Skin epidermis (tissue), 12 donors: ENCODE data around the gene BORCS5.

Experiments
- H3K27ac ChIP-seq, 21 experiments: fragments of 200-600 bp; sonication (generic) in 11 of 21; one replicate each; pipeline ENCODE4 v1.5.0; 2020; ENCODE audit warnings: mild to moderate bottlenecking in 3 of 21, inconsistent platforms in 2 of 21, moderate library complexity in 2 of 21
- H3K4me3 ChIP-seq, 7 experiments: fragments of 200-600 bp; sonication (generic) in 2 of 7; one replicate each; pipeline ENCODE4 v1.5.0; 2020; ENCODE audit warnings: inconsistent platforms in 2 of 7, mild to moderate bottlenecking in 2 of 7, moderate library complexity in 1 of 7

BORCS5 gene

GRCh38 chr12:12423367-12423766, 66.5 kb downstream of the BORCS5 start:
- no peak overlapping the region for H3K27ac ChIP-seq
- H3K4me3 ChIP-seq, result no peak overlapping the region

GRCh38 chr12:12425001-12425400, 68.1 kb downstream of the BORCS5 start:
- H3K27ac ChIP-seq, result no peak overlapping the region
- no peak overlapping the region for H3K4me3 ChIP-seq

- Histone ChIP-seq H3K27ac (no peak overlapping the region), H3K4me3 (no peak overlapping the region)
Measured at GRCh38 chr12:12425616-12426015, 68.7 kb downstream of the BORCS5 start.

- Histone ChIP-seq H3K4me3 (no peak overlapping the region), H3K27ac (peak overlapping the region in 1 of 21 experiments; percentile 11)
Measured at GRCh38 chr12:12427568-12427967, 70.7 kb downstream of the BORCS5 start.

- H3K27ac ChIP-seq, result peak overlapping the region in 2 of 21 experiments; percentile 8 to 11
- H3K4me3 ChIP-seq, result no peak overlapping the region
Measured at GRCh38 chr12:12428047-12428446, 71.2 kb downstream of the BORCS5 start.

- peak overlapping the region in 12 of 21 experiments; percentile 11 to 83 (median 64) for H3K27ac ChIP-seq
- H3K4me3 ChIP-seq, result no peak overlapping the region
Measured at GRCh38 chr12:12428961-12429657, 72.2 kb downstream of the BORCS5 start.

- no peak overlapping the region for H3K4me3 ChIP-seq
- H3K27ac ChIP-seq, result peak overlapping the region in 3 of 21 experiments; percentile 36 to 69 (median 37)
Measured at GRCh38 chr12:12432364-12432763, 75.5 kb downstream of the BORCS5 start.

- H3K27ac ChIP-seq, result peak overlapping the region in 5 of 21 experiments; percentile 1 to 37 (median 16)
- H3K4me3 ChIP-seq, result no peak overlapping the region
Measured at GRCh38 chr12:12433203-12433731, 76.4 kb downstream of the BORCS5 start.

GRCh38 chr12:12436831-12437345, 80.0 kb downstream of the BORCS5 start:
- Histone ChIP-seq H3K4me3 (no peak overlapping the region), H3K27ac (no peak overlapping the region)

GRCh38 chr12:12439636-12440035, 82.8 kb downstream of the BORCS5 start:
- no peak overlapping the region for H3K4me3 ChIP-seq
- H3K27ac ChIP-seq, result peak overlapping the region in 8 of 21 experiments; percentile 3 to 93 (median 87)

GRCh38 chr12:12440784-12441428, 84.0 kb downstream of the BORCS5 start:
- H3K27ac ChIP-seq, result peak overlapping the region in 18 of 21 experiments; percentile 27 to 93 (median 76)
- no peak overlapping the region for H3K4me3 ChIP-seq

GRCh38 chr12:12441429-12441807, 84.5 kb downstream of the BORCS5 start:
- Histone ChIP-seq H3K4me3 (no peak overlapping the region), H3K27ac (peak overlapping the region in 19 of 21 experiments; percentile 40 to 93 (median 76))

- Histone ChIP-seq H3K27ac (peak overlapping the region in 19 of 21 experiments; percentile 22 to 93 (median 76)), H3K4me3 (no peak overlapping the region)
Measured at GRCh38 chr12:12441843-12442461, 85.1 kb downstream of the BORCS5 start.

- H3K27ac ChIP-seq, result peak overlapping the region in 20 of 21 experiments; percentile 1 to 93 (median 76)
- H3K4me3 ChIP-seq, result no peak overlapping the region
Measured at GRCh38 chr12:12442548-12443071, 85.7 kb downstream of the BORCS5 start.

- peak overlapping the region in 20 of 21 experiments; percentile 22 to 93 (median 76) for H3K27ac ChIP-seq
- H3K4me3 ChIP-seq, result no peak overlapping the region
Measured at GRCh38 chr12:12443431-12443878, 86.6 kb downstream of the BORCS5 start.

GRCh38 chr12:12445165-12445881, 88.4 kb downstream of the BORCS5 start:
- H3K27ac ChIP-seq, result peak overlapping the region in 12 of 21 experiments; percentile 2 to 93 (median 77)
- H3K4me3 ChIP-seq, result no peak overlapping the region

GRCh38 chr12:12445882-12446181, 89.0 kb downstream of the BORCS5 start:
- Histone ChIP-seq H3K4me3 (no peak overlapping the region), H3K27ac (peak overlapping the region in 11 of 21 experiments; percentile 6 to 93 (median 48))

GRCh38 chr12:12446786-12447185, 89.9 kb downstream of the BORCS5 start:
- no peak overlapping the region for H3K4me3 ChIP-seq
- peak overlapping the region in 5 of 21 experiments; percentile 48 to 93 (median 50) for H3K27ac ChIP-seq

GRCh38 chr12:12447236-12447635, 90.4 kb downstream of the BORCS5 start:
- peak overlapping the region in 3 of 21 experiments; percentile 35 to 93 (median 73) for H3K27ac ChIP-seq
- H3K4me3 ChIP-seq, result no peak overlapping the region
